HG03354 (cell line): Measurements from ENCODE around the gene LGR6.

Experiments
- ATAC-seq: cut with Tn5 transposase; IDR thresholded peaks from one replicate; pipeline ENCODE4 v1.9.1; 2021; ENCODE audit warnings: mild to moderate bottlenecking; ENCODE audit not compliant: unreplicated experiment, poor library complexity, severe bottlenecking

Gene LGR6

DNA sequence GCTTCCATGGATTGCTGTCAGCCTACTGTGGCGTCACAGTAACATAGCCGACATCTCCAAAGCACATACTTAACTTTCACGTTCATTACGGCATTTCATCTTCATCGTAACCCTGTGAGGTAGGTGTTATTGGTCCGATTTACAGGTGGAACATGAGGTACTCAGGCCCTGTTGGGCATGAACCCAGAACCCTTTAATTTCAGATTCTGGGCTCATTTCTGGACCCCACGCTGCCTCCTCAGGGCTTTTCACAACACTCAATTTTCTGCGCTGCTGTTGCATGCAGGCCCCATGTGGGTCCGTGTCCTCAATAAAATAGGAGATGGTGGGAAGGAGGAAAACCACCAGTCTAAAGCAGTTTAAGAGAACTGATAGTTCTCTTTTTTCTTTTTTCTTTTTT, 108.6 kb downstream of the LGR6 start:
- no peak for ATAC-seq

DNA sequence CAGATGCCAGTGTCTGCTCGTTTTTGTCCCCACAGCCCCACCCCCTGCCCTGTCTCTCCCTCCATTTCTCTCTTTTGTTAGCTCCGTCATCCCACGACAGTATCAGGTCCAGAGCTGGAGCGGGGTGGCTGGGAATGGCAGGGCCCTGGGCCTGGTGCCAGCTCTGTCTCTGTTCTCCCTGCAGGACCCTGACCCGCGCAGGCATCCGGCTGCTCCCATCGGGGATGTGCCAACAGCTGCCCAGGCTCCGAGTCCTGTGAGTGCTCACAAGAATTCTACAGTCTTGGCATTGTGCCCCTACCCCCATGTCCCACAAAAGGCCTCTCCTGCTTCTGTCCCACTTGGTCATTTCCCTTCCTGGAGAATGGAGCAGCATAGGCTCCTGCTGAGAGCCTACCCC, 110.8 kb downstream of the LGR6 start:
- no peak for ATAC-seq

DNA sequence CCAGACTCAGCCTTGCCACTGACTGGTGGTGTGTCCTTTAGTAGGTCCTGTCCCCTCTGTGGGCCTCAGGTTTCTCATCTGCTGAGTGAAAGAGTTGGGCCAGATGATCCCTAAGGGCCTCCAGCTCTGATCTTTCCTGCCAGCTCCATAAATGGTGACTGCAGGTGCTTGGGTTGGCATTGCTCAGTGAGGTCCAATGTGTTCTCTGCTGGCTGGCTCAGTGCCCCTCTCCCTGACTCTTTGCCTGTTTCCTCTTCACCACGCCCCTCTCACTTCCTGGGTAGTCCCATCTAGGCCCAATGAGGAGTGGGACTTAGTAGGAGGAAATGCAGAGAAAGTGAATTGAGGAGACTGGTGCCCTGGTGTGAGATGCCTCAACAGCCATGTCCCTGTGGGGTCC, 111.6 kb downstream of the LGR6 start:
- ATAC-seq: no peak

DNA sequence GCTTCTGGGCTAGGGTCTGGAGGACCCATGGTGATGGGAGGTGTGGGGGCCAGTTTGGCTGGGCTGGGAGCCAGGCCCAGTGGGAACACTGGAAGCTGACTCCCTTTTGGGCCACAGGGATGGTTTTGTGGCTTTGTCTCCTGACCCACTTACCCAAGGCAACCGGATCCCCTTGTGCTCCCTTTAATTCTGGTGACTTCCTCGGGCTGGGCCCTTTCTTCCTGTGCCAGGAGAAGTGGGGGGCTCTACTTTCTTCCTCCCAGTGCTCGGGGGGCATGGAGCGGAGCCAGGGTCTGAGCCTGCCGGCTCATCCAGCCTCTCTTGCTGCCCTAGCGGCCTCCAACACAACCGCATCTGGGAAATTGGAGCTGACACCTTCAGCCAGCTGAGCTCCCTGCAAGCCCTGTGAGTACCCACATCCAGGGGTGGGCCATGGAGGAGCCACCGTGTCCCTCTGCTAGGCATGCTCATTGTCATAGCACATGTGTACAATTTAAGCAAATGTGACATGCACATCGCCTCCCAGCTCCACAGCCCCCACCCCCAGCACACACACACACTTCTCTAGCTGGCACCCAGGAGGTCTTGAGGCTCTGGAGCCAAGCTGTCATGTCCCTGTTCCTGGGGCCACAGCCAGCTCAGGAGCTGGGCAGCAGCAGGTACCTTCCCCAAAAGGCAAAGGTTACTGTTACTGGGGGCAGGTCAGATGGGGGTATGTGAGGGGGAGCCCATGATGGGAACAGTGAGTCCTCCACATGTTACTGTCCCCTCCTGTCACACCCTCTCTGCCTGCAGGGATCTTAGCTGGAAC, 113.1 kb downstream of the LGR6 start:
- ATAC-seq: no peak

DNA sequence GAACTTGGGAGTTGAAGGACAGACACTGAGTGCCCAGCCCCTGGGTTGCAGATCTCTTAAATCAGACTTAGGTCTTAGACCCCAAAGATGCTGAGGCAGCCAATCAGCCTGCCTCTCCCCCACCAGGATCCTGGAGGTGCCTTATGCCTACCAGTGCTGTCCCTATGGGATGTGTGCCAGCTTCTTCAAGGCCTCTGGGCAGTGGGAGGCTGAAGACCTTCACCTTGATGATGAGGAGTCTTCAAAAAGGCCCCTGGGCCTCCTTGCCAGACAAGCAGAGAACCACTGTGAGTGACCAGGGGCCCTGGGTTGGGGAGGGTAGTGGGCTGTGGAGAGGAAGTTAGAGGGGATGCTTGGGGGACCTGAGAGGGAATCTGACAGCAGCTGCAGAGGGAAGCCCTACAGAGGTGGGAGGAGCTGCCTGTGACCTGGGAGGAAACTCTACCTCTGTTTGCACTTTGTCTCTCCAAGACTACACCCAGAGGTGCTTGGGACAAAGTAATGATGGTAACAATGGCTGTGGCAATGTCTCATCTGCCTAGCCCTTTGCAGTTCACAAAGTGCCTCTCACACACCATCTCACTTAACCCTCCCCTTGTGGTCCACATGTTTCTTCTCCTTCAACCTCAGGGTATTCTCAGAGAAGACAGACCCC, 116.6 kb downstream of the LGR6 start:
- ATAC-seq: no peak

DNA sequence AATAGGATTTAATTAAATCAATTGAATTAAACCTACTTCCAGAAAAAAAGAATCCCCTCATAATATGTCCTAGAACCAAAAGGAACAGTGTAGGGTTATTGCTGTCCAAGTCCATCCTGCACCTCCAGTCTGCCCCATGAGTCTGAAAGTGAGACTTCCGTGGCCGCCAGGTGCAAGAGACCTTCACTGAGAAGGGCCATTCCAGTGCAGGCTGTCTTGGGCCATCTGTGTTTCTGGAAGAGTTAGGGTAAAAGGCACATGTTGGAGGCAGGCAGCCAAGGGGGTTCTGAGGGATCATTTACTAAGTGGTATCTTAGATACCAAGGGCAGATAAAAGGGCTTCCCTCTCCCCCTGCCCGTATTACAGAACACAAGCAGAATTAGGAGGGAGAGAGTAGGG, 117.1 kb downstream of the LGR6 start:
- ATAC-seq: no peak

DNA sequence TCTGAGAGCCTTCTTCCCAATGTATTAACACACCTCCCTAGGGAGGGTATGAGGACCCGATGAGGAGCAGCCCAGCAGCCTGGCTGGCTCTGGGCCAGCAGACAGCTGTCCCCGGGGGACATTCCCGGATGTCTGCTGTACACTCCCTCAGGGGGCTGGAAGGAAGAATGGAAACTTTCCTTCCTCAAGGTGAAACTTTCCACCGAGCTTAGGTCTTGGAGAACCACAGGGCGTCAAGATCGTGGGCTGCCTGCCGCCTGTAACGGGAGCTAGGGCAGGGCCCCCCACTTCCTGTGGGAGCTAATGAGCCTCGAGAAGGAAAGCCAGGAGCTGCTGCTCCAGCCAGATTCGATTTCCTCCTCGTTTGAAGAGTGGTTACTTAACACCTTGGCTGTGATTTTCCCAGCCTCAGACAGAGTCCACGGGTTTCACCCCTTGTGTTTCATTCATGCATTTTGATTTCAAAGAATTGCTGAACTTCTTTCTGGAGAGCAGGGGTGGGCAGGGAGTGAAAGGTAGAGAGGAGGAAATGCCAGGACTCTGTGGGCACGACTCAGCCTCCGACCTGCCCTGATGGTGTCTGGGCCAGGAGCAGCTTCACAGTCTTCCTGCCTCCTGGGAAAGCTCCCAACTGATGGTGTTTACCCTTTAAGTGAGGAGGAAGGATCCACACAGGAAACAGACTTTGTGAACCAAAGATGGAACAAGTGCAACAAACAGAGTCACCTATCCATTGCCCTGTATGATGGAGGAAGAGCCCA, 118.5 kb downstream of the LGR6 start:
- no peak for ATAC-seq

DNA sequence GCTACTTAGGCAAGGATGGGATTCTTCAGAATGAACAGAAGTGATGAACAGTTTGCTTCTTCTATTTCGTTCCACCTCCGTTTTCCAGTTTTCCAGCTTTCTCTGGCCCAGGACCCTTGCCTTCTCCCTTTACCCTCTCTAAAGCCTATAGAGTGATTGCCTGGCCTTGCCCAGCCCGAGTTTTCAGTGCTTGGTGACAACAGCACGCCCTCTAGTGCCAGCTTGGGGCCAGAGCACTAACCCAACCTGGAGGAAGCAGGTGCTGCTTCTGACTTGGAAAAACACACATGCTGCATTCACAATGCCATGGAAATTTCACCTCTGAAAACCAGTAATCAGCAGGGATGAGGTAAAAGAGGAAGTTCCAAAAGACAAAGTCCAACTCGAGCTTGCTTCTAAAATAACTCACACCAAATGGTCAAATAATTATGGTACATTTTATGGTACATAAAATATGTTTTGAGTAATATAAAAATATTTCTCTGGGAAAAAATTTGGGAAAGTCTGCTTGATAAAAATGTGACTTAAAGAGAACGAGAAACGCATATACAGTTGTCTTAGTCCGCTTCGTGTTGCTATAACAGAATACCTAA, 122.1 kb downstream of the LGR6 start:
- ATAC-seq: peak; percentile 57

DNA sequence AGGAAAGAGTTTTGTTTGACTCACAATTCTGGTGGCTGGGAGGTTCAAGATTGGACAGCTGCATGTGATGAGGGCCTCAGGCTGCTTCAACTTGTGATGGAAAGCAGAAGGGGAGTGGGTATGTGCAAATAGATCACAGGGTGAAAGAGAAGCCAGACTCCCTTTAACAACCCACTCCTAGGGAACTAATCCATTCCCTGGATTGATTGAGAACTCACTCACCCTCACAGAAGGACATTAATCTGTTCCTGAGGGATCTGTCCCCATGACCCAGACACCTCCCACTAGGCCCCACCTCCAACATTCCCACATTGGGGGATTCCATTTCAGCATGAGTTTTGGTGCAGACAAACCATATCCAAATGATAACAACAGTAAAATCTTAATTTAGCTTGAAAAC, 122.6 kb downstream of the LGR6 start:
- ATAC-seq: no peak

DNA sequence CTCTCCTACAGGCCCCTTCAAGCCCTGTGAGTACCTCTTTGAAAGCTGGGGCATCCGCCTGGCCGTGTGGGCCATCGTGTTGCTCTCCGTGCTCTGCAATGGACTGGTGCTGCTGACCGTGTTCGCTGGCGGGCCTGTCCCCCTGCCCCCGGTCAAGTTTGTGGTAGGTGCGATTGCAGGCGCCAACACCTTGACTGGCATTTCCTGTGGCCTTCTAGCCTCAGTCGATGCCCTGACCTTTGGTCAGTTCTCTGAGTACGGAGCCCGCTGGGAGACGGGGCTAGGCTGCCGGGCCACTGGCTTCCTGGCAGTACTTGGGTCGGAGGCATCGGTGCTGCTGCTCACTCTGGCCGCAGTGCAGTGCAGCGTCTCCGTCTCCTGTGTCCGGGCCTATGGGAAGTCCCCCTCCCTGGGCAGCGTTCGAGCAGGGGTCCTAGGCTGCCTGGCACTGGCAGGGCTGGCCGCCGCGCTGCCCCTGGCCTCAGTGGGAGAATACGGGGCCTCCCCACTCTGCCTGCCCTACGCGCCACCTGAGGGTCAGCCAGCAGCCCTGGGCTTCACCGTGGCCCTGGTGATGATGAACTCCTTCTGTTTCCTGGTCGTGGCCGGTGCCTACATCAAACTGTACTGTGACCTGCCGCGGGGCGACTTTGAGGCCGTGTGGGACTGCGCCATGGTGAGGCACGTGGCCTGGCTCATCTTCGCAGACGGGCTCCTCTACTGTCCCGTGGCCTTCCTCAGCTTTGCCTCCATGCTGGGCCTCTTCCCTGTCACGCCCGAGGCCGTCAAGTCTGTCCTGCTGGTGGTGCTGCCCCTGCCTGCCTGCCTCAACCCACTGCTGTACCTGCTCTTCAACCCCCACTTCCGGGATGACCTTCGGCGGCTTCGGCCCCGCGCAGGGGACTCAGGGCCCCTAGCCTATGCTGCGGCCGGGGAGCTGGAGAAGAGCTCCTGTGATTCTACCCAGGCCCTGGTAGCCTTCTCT, 124.6 kb downstream of the LGR6 start:
- no peak for ATAC-seq

DNA sequence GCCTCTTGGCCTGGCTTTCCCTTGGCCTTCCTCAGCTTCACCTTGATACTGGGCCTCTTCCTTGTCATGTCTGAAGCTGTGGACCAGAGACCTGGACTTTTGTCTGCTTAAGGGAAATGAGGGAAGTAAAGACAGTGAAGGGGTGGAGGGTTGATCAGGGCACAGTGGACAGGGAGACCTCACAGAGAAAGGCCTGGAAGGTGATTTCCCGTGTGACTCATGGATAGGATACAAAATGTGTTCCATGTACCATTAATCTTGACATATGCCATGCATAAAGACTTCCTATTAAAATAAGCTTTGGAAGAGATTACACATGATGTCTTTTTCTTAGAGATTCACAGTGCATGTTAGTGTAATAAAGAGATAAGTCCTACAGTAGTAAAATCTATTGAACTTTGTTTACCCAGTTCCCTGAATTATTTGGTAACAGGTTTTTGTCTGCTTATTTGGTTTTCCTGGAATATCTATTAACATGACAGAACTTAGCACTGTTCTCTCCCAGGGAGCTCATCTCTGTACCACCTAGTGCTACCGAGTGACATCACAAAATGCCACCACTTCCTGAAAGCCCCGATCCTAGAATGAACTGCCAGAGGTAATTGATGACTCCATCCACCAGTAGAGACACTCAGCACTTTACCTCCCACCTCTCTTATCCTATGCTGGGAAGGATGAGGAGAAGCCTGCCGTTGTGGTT, 125.9 kb downstream of the LGR6 start:
- no peak for ATAC-seq

DNA sequence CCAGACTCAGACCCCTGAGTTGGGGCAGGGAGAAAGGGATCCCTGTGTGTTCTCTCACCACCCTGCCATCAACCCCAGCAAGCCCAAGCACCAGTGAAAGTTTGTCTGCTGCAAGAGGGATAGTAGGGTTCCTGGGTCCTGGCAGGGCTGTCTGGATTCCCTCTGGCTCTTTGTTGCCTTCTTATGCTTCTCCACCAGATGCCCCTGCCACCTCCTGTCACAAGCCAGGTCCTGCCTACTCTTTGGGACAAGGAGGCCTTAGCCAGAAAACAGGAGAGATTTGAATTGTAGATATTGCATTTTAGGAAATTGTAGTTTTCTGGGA, 126.4 kb downstream of the LGR6 start:
- ATAC-seq: no peak

DNA sequence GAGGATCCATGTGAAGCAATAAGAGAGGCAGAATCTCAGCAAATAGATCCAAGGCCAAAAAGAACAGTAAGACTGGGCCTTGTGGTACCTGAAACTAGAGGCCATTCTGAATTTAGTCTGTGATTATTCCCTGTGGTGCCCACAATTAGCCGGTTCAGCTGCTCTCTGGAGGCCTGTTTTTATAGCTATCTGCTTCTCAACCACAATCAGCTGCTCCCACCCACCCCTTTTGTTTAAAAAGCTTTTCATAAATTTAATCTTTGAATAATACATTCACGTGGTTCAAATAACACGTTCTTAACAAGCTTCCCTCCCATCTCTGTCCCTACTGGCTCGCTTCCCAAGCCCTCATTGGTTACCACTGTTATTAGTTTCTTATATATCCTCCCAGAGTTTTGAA, 130.1 kb downstream of the LGR6 start:
- no peak for ATAC-seq

DNA sequence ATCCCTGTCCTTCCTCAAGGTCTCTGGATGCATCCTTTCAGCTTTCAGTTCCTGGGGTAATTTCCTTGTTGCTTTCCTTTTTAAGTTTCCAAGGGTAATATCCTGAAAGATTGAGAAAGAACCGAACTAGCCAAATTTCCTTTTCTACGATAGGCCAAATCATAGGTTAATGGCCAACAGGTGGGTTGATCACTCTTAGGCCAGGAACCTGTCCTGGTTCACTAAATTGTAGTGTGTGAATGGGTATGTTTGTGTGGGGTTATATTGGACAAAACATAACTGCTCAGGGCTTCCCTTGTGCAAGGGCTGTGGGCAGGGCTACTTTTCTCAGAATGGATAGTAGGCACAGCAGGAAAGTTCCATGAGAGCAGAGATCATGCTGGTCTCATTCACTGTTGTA, 131.0 kb downstream of the LGR6 start:
- no peak for ATAC-seq

DNA sequence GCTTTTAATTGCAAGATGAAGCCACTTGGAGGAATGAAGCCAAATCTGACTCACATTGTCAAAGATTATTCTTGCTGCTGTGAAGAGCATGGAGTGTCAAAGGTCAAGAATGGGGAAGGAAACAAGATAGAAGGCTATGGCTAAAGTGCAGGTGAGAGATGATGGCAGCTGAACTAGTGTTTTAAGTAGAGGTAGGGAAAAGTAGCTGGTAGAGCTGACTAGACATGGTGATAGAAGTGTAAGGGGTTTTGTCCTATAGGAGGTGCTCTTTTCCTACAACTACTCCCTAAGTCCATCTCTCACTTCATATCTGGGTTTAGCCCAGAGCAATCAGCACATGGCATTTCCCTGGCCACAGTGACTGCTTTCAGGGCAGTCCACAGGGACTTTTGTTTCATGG, 136.3 kb downstream of the LGR6 start:
- ATAC-seq: no peak

DNA sequence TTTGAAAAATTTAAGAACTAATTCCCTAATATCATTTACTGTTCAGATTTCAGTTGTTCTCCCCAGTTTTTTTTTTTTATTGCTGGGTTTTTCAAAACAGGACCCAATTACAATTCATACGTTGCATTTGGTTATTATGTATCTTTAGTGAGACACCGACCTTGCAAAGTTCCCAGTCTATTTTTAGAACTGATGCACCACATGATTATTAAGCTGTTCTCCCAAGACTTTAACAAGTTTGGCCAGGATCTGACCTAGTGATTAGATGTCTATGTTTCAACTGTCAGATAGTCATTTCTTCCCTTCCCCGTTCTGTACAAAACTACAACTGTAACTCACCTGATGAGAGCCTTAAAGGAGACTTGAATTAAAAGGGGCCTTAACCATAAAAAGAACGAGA, 140.3 kb downstream of the LGR6 start:
- ATAC-seq: no peak

DNA sequence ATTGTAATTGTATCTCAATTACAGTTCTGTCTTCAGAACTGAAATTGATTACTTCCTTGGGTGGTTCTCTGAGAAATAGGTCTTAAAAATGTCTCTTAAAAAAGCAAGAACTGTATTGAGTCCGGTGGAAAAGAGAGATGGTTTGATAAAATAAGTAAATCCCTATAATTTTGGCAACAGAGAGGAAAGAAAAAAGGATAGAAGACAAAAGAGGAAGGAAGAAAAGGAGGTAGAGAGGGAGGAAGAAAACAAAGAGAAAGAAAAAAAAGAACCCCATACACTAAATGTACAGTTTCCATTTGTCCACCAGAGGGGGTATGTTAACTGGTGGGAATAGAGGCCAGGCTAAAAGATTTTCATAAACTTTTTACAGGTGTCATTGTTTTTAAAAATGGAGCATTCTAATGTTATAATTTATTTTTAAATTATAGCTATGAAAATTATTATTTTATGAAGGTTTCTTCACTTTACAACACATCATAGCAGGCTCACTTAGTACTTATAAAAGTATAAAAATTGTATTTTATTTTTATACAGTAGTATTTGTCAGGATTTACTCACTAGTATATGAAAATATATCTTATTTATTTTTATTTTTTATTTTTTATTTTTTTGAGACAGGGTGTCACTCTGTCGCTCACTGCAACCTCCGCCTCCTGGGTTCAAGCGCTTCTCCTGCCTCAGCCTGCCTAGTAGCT, 150.2 kb downstream of the LGR6 start:
- ATAC-seq: no peak

DNA sequence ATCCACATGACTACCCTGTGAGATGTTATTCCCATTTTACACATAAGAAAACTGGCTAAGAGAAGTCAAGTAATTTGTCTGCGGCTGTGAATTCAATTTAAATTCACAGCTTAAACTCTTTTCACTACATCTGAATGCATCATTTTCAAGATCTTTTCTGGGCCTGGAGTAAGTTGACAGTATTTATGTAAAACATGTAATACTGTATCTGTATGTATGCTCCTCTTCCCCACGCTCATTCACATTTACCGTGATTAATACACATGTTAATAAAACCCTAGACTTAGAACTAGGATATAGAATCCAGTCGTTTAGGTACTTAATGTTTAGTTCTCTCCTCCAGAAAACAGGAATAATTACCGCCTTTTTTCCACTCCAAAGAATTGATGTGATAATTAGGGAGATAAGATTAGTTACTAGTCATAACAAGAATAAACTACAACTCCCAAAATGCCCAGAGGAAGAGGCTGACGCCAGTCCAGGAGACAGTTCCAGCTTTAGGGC, 154.5 kb downstream of the LGR6 start:
- no peak for ATAC-seq
